ENCODE measurements around the gene EFR3B. TPM values are rescaled to one million over a fixed set of nuclear protein-coding genes. Genes with fewer than 3 reads are reported as not detected.
A peak's percentile ranks its signal among the peaks of the same experiment; 100 is the strongest.

EFR3B gene
- total RNA-seq, 6 experiments from 2014 or later, result 0.17 to 0.54 (median 0.33) TPM

- Mint-ChIP-seq H3K4me3 (no peak overlapping the region), H3K27me3 (ENCODE audit: insufficient read depth) (peaks cover 41% of the 10 kb centered on the region), H3K36me3 (ENCODE audit: low read depth) (peaks cover 5% of the 10 kb centered on the region), H3K9me3 (peaks cover 5% of the 10 kb centered on the region), H3K4me1 (ENCODE audit: low read depth) (peaks cover 5% of the 10 kb centered on the region; the same call in 1 of the 2 replicates), H3K27ac (no peak overlapping the region)
- TF ChIP-seq CTCF (IDR thresholded peaks at IDR 0.05), result no peak
- no peak for DNase-seq
Observed at GRCh38 chr2:25035537-25036220, 6.2 kb upstream of the EFR3B start.

- H3K36me3 Mint-ChIP-seq (ENCODE audit: low read depth), result peaks cover 5% of the 10 kb centered on the region
- peaks cover 42% of the 10 kb centered on the region for H3K27me3 Mint-ChIP-seq (ENCODE audit: insufficient read depth)
- no peak for TF ChIP-seq CTCF (IDR thresholded peaks at IDR 0.05)
- DNase-seq, result no peak
- H3K4me1 Mint-ChIP-seq (ENCODE audit: low read depth), result peaks cover 7% of the 10 kb centered on the region
- H3K9me3 Mint-ChIP-seq, result peaks cover 5% of the 10 kb centered on the region
- no peak overlapping the region for H3K27ac Mint-ChIP-seq
- H3K4me3 Mint-ChIP-seq, result no peak overlapping the region
Observed at GRCh38 chr2:25036221-25036559, 5.7 kb upstream of the EFR3B start.

- no peak for DNase-seq
- no peak overlapping the region for H3K4me3 Mint-ChIP-seq
- peaks cover 2% of the 10 kb centered on the region for H3K9me3 Mint-ChIP-seq
- H3K27ac Mint-ChIP-seq, result no peak overlapping the region
- peaks cover 22% of the 10 kb centered on the region for H3K4me1 Mint-ChIP-seq (ENCODE audit: low read depth)
- H3K36me3 Mint-ChIP-seq (ENCODE audit: low read depth), result peaks cover 2% of the 10 kb centered on the region
- peaks cover 31% of the 10 kb centered on the region for H3K27me3 Mint-ChIP-seq (ENCODE audit: insufficient read depth)
- TF ChIP-seq CTCF (IDR thresholded peaks at IDR 0.05), result no peak
Observed at GRCh38 chr2:25039126-25039525, 2.8 kb upstream of the EFR3B start.

- peak overlapping the region; percentile 76 for H3K4me3 Mint-ChIP-seq
- peaks cover 24% of the 10 kb centered on the region for H3K4me1 Mint-ChIP-seq (ENCODE audit: low read depth)
- no peaks in the 10 kb centered on the region for H3K36me3 Mint-ChIP-seq (ENCODE audit: low read depth)
- no peaks in the 10 kb centered on the region for H3K9me3 Mint-ChIP-seq
- H3K27ac Mint-ChIP-seq, result no peak overlapping the region
- H3K27me3 Mint-ChIP-seq (ENCODE audit: insufficient read depth), result peaks cover 19% of the 10 kb centered on the region
- peak; percentile 47 for DNase-seq
- TF ChIP-seq CTCF (IDR thresholded peaks at IDR 0.05), result peak; percentile 59
Observed at GRCh38 chr2:25041307-25041927, 459 bp upstream of the EFR3B start.

- no peak for TF ChIP-seq CTCF (IDR thresholded peaks at IDR 0.05)
- Mint-ChIP-seq H3K27ac (no peak overlapping the region; the same call in 1 of the 2 replicates), H3K27me3 (ENCODE audit: insufficient read depth) (peaks cover 19% of the 10 kb centered on the region), H3K4me1 (ENCODE audit: low read depth) (peaks cover 24% of the 10 kb centered on the region), H3K36me3 (ENCODE audit: low read depth) (no peaks in the 10 kb centered on the region), H3K9me3 (no peaks in the 10 kb centered on the region), H3K4me3 (peak overlapping the region; percentile 88)
- peak; percentile 11 for DNase-seq
Observed at GRCh38 chr2:25042321-25043240, 705 bp downstream of the EFR3B start.

Measured in HFFc6 (cell line).